Measurements from ENCODE around the gene PRKCZ. TPM values are rescaled to one million over a fixed set of nuclear protein-coding genes. Genes with fewer than 3 reads are reported as not detected.

Gene PRKCZ
- total and polyA plus RNA-seq, 11 donors: 12.5 to 20.7 (median 16.5) TPM

DNA sequence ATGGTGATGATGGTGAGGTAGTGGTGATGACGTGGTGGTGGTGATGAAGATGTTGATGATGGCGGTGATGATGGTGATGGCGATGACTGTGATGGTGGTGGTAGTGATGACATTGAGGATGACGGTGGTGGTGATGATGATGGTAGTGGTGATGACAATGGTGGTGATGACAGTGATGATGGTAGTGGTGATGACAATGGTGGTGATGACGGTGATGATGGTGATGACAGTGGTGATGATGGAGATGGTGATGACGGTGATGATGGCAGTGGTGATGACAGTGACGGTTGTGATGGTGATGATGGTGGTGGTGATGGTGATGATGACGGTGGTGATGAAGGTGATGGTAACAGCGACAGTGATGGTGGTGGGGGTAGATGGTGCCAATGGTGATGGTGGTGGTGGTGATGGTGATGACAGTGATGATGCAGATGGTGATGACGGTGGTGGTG is 105.0 kb downstream of the PRKCZ start:
- TF ChIP-seq, protein P1, sequence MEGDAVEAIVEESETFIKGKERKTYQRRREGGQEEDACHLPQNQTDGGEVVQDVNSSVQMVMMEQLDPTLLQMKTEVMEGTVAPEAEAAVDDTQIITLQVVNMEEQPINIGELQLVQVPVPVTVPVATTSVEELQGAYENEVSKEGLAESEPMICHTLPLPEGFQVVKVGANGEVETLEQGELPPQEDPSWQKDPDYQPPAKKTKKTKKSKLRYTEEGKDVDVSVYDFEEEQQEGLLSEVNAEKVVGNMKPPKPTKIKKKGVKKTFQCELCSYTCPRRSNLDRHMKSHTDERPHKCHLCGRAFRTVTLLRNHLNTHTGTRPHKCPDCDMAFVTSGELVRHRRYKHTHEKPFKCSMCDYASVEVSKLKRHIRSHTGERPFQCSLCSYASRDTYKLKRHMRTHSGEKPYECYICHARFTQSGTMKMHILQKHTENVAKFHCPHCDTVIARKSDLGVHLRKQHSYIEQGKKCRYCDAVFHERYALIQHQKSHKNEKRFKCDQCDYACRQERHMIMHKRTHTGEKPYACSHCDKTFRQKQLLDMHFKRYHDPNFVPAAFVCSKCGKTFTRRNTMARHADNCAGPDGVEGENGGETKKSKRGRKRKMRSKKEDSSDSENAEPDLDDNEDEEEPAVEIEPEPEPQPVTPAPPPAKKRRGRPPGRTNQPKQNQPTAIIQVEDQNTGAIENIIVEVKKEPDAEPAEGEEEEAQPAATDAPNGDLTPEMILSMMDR (IDR thresholded peaks at IDR 0.05): no peak
- no peak for TF ChIP-seq POLR2A (IDR thresholded peaks at IDR 0.05)
- Histone ChIP-seq H3K9me3 (no peaks in the 10 kb centered on the region), H3K36me3 (no peaks in the 10 kb centered on the region), H3K27me3 (no peaks in the 10 kb centered on the region), H3K27ac (no peak overlapping the region), H3K4me3 (no peak overlapping the region), H3K4me1 (peaks cover 0 to 18% (median 0%) of the 10 kb centered on the region in 12 donors)
- intact Hi-C loops (cut with DNase I): no loop called here
- ATAC-seq: no peak
- WGBS, 4 donors: 96 to 99% (median 98%) methylated on average over 10 of the region's 10 CpGs
- no peak for DNase-seq

DNA sequence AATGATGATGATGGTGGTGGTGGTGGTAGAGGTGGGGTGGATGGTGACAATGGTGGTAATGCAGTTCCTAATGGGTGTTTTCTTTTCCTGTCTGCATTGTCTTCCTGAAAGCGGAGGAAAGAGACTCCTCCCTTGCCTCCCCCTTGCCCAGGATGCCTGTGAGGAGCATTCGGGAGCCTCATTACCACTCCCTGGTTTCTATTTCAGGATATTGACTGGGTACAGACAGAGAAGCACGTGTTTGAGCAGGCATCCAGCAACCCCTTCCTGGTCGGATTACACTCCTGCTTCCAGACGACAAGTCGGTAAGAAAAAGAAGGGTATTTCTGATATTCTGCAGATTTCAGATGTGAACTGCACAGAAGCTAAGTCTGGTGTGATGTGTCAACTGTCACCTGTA is 105.6 kb downstream of the PRKCZ start:
- ATAC-seq: peak in 3 of 4 donors; percentile 47 to 76 (median 69)

GRCh38 chr1:2156866-2157265 is 106.7 kb downstream of the PRKCZ start:
- intact Hi-C loops (cut with DNase I): no loop called here
- H3K27me3 ChIP-seq: no peaks in the 10 kb centered on the region
- DNase-seq (no peak), ATAC-seq (no peak)
- 84 to 93% (median 89%) methylated on average over 9 of the region's 9 CpGs for WGBS, 4 donors
- H3K36me3 ChIP-seq: no peaks in the 10 kb centered on the region
- no peak overlapping the region for H3K27ac ChIP-seq
- TF ChIP-seq, protein P1 (IDR thresholded peaks at IDR 0.05): no peak
- TF ChIP-seq POLR2A (IDR thresholded peaks at IDR 0.05): no peak
- no peaks in the 10 kb centered on the region for H3K9me3 ChIP-seq
- H3K4me3 ChIP-seq: no peak overlapping the region
- peaks cover 0 to 9% (median 0%) of the 10 kb centered on the region in 12 donors for H3K4me1 ChIP-seq

More for the DNA sequence above, 105.6 kb downstream of the PRKCZ start:
- H3K27me3 ChIP-seq: no peaks in the 10 kb centered on the region
- H3K4me1 ChIP-seq: peaks cover 0 to 12% (median 0%) of the 10 kb centered on the region in 12 donors
- no peaks in the 10 kb centered on the region for H3K9me3 ChIP-seq
- H3K4me3 ChIP-seq: peak overlapping the region in 1 of 12 donors; percentile 30
- H3K36me3 ChIP-seq: no peaks in the 10 kb centered on the region
- intact Hi-C loops (cut with DNase I): no loop called here
- no peak overlapping the region for H3K27ac ChIP-seq
- no peak for DNase-seq
- 22 to 43% (median 35%) methylated on average over 6 of the region's 6 CpGs for WGBS, 4 donors
- TF ChIP-seq, protein P1 (IDR thresholded peaks at IDR 0.05): no peak
- TF ChIP-seq POLR2A (IDR thresholded peaks at IDR 0.05): no peak

- no peaks in the 10 kb centered on the region for H3K9me3 ChIP-seq
- WGBS, 4 donors: 84 to 96% (median 92%) methylated on average over 18 to 19 of the region's 19 CpGs
- H3K36me3 ChIP-seq: no peaks in the 10 kb centered on the region
- peak overlapping the region in 3 of 12 donors; percentile 19 to 43 (median 24) for H3K27ac ChIP-seq
- TF ChIP-seq, protein P1 (IDR thresholded peaks at IDR 0.05): no peak
- no peak for TF ChIP-seq POLR2A (IDR thresholded peaks at IDR 0.05)
- DNase-seq (no peak), ATAC-seq (no peak)
- intact Hi-C loops (cut with DNase I): no loop called here
- peaks cover 0 to 9% (median 0%) of the 10 kb centered on the region in 12 donors for H3K4me1 ChIP-seq
- no peak overlapping the region for H3K4me3 ChIP-seq
- H3K27me3 ChIP-seq: no peaks in the 10 kb centered on the region
Observed at GRCh38 chr1:2157856-2158255, 107.6 kb downstream of the PRKCZ start.

Measured in heart left ventricle (tissue), 16 donors.